BJ (cell line): ENCODE results near the gene MASP1. TPM values are rescaled to one million over a fixed set of nuclear protein-coding genes. Genes with fewer than 3 reads are reported as not detected.
A peak's percentile ranks its signal among the peaks of the same experiment; 100 is the strongest.

ENCODE experiments used
- CTCF ChIA-PET: fragments of 350-600 bp; formaldehyde crosslinking; extraction: SDS; loops from one replicate; lab custom pipeline; 2021; ENCODE audit warnings: antibody characterized with exemption, inconsistent platforms; lab: Yijun Ruan, JAX
- POLR2A ChIA-PET: fragments of 300-600 bp; sonication (Branson Sonifier 250); formaldehyde crosslinking; extraction: SDS; loops from one replicate; lab custom pipeline; 2021; ENCODE audit warnings: antibody characterized with exemption; lab: Charles Lee
- DNase-seq: peaks from one replicate; pipeline ENCODE4 v3.0.0-alpha.2; 2011; ENCODE audit warnings: low read depth
- H3K27me3 ChIP-seq: 2 replicates; pipeline ENCODE4 v1.6.0; 2011; ENCODE audit warnings: low read length; ENCODE audit not compliant: control insufficient read depth, insufficient read depth
- H3K36me3 ChIP-seq: 2 replicates; pipeline ENCODE4 v1.5.1; 2011; ENCODE audit warnings: low read length; ENCODE audit not compliant: control insufficient read depth, insufficient read depth
- H3K4me3 ChIP-seq: 2 replicates; pipeline ENCODE4 v1.5.1; 2011; ENCODE audit warnings: low read depth, mild to moderate bottlenecking, control low read depth, low read length
- polyA plus RNA-seq: library from polyadenylated mRNA; depleted of rRNA; stranded (reverse); fragments of >200 nt; gene quantifications from 2 replicates; pipeline ENCODE4 v1.2.3, GENCODE V29; 2011
- TF ChIP-seq, protein P1 (sequence below): IDR thresholded peaks from 2 replicates; pipeline ENCODE4 v1.5.1; 2011; ENCODE audit warnings: low read depth, mild to moderate bottlenecking, control low read depth, inconsistent platforms, low read length, moderate library complexity; ENCODE audit not compliant: insufficient read depth

The MASP1 gene
- polyA plus RNA-seq, 1 experiment = 321 TPM

GRCh38 chr3:187292631-187293515 lies 1.3 kb upstream of the MASP1 start:
- no peak for DNase-seq
- ChIA-PET CTCF (interaction anchor here (0.9 to 5.3 kb wide), 8 partner anchors 14 to 387 kb away, joined by 3 to 29 read pairs (median 3); no protein-coding TSS in a partner anchor), POLR2A (interaction anchor here (0.5 to 1.3 kb wide), 4 partner anchors 31 to 1178 kb away, joined by 3 to 9 read pairs (median 4); no protein-coding TSS in a partner anchor)
- H3K27me3 ChIP-seq = no peaks in the 10 kb centered on the region
- TF ChIP-seq, protein P1, sequence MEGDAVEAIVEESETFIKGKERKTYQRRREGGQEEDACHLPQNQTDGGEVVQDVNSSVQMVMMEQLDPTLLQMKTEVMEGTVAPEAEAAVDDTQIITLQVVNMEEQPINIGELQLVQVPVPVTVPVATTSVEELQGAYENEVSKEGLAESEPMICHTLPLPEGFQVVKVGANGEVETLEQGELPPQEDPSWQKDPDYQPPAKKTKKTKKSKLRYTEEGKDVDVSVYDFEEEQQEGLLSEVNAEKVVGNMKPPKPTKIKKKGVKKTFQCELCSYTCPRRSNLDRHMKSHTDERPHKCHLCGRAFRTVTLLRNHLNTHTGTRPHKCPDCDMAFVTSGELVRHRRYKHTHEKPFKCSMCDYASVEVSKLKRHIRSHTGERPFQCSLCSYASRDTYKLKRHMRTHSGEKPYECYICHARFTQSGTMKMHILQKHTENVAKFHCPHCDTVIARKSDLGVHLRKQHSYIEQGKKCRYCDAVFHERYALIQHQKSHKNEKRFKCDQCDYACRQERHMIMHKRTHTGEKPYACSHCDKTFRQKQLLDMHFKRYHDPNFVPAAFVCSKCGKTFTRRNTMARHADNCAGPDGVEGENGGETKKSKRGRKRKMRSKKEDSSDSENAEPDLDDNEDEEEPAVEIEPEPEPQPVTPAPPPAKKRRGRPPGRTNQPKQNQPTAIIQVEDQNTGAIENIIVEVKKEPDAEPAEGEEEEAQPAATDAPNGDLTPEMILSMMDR = no peak
- peak overlapping the region; percentile 83 for H3K4me3 ChIP-seq
- no peaks in the 10 kb centered on the region for H3K36me3 ChIP-seq

GRCh38 chr3:187292181-187292580 lies 644 bp upstream of the MASP1 start:
- no peak for DNase-seq
- Histone ChIP-seq H3K4me3 (peak overlapping the region; percentile 83), H3K36me3 (no peaks in the 10 kb centered on the region), H3K27me3 (no peaks in the 10 kb centered on the region)
- TF ChIP-seq, protein P1 = no peak
- CTCF ChIA-PET = interaction anchor here (0.9 to 5.3 kb wide), 6 partner anchors 14 to 387 kb away, joined by 3 to 29 read pairs (median 3); no protein-coding TSS in a partner anchor
- POLR2A ChIA-PET = no interaction called here

DNA sequence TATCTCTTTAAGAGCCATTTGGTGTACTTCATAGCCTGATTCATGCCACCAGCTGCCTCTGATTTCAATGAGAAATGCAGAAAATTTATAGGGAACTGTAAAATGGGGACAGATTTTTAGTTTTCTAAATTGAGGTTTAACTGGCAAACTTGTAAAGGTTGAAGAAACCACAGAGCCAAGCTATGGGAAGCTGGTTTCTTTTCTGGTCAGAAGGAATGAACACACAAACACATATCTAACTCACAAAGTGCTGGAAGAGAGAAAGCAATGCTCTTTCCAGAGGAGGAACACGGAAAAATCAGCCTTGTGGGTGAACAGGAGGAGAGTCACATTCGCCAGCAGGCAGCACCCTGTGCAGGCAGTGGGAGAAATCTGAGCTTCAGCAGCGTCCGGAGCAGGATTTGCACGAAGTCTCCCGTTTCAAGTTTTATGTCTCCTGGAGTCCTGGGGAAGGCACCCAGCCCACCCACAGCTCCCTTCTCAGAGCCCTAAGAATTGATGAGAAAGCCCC lies 481 bp downstream of the MASP1 start:
- H3K27me3 ChIP-seq = no peaks in the 10 kb centered on the region
- DNase-seq = peak; percentile 74
- ChIA-PET CTCF (interaction anchor here (1.0 to 5.3 kb wide), 3 partner anchors 28 to 389 kb away, joined by 3 to 29 read pairs (median 17); no protein-coding TSS in a partner anchor), POLR2A (interaction anchor here (0.6 to 1.2 kb wide), 5 partner anchors 19 to 942 kb away, joined by 3 to 8 read pairs (median 3); no protein-coding TSS in a partner anchor)
- peak overlapping the region; percentile 83 for H3K4me3 ChIP-seq
- H3K36me3 ChIP-seq = no peaks in the 10 kb centered on the region
- TF ChIP-seq, protein P1 = no peak

DNA sequence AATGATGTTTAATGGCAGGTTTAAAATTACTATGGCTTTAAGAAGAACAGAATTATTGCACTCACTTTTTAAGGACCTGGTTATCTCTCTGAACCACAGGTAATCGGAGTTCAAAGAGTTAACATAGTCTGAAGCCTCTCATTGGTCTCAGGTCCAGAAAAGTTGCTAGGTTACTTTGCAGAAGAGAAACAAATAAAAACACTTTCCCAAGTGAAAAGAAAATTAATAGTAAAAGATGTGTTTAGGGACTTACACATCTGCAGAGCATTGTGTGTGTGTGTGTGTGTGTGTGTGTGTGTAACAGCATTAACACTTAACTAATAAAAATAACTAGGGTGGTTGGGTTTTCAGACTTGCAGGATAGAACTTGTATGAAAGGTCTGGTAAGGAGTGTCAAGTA lies 1.0 kb downstream of the MASP1 start:
- Histone ChIP-seq H3K27me3 (no peaks in the 10 kb centered on the region), H3K4me3 (peak overlapping the region; percentile 83), H3K36me3 (peaks cover 3% of the 10 kb centered on the region; the same call in 1 of the 2 replicates)
- ChIA-PET POLR2A (interaction anchor here (0.7 to 1.2 kb wide), 3 partner anchors 20 to 179 kb away, joined by 3 to 8 read pairs (median 4); no protein-coding TSS in a partner anchor), CTCF (interaction anchor here (1.0 to 5.3 kb wide), 3 partner anchors 28 to 389 kb away, joined by 3 to 29 read pairs (median 17); no protein-coding TSS in a partner anchor)
- TF ChIP-seq, protein P1 = no peak
- no peak for DNase-seq
